ENCODE data around the gene AKT3.
"Not testable (repeated sequence)": the region's sequence is repeated elsewhere in the genome, so short reads cannot be mapped to it uniquely, and the experiment has no call there.

The AKT3 gene

GRCh38 chr1:243841507-243841906 is 8.5 kb downstream of the AKT3 start:
- DNase-seq (no peak), ATAC-seq (no peak)

- ATAC-seq (peak; percentile 94), DNase-seq (no peak)
These were observed 12.0 kb downstream of the AKT3 start for GRCh38 chr1:243837907-243838535.

- DNase-seq (no peak), ATAC-seq (no peak)
These were observed 15.9 kb downstream of the AKT3 start for GRCh38 chr1:243834130-243834529.

- ATAC-seq (peak; percentile 75), DNase-seq (no peak)
These were observed 18.6 kb downstream of the AKT3 start for GRCh38 chr1:243831463-243831862.

- DNase-seq, result no peak
- ATAC-seq, result no peak
These were observed 22.8 kb downstream of the AKT3 start for GRCh38 chr1:243827206-243827605.

- DNase-seq, ATAC-seq: not testable (repeated sequence)
These were observed 25.1 kb downstream of the AKT3 start for GRCh38 chr1:243824907-243825306.

- no peak for DNase-seq
- ATAC-seq, result no peak
These were observed 28.8 kb downstream of the AKT3 start for GRCh38 chr1:243821177-243821680.

GRCh38 chr1:243819438-243819839 is 30.6 kb downstream of the AKT3 start:
- ATAC-seq, result no peak
- no peak for DNase-seq

GRCh38 chr1:243818978-243819377 is 31.1 kb downstream of the AKT3 start:
- no peak for DNase-seq
- ATAC-seq, result no peak

GRCh38 chr1:243814718-243815117 is 35.3 kb downstream of the AKT3 start:
- ATAC-seq (no peak), DNase-seq (no peak)

GRCh38 chr1:243807346-243807745 is 42.7 kb downstream of the AKT3 start:
- ATAC-seq, DNase-seq: not testable (repeated sequence)

- ATAC-seq, result no peak
These were observed 43.7 kb downstream of the AKT3 start for GRCh38 chr1:243806310-243806709.

GRCh38 chr1:243802736-243803135 is 47.3 kb downstream of the AKT3 start:
- no peak for DNase-seq
- no peak for ATAC-seq

More at GRCh38 chr1:243806310-243806709, 43.7 kb downstream of the AKT3 start:
- DNase-seq, result no peak

GRCh38 chr1:243801378-243801777 is 48.7 kb downstream of the AKT3 start:
- ATAC-seq (no peak), DNase-seq (no peak)

- no peak for DNase-seq
- no peak for ATAC-seq
These were observed 50.1 kb downstream of the AKT3 start for GRCh38 chr1:243799908-243800307.

- ATAC-seq, result peak; percentile 78
- DNase-seq, result no peak
These were observed 51.3 kb downstream of the AKT3 start for GRCh38 chr1:243798726-243799125.

GRCh38 chr1:243796016-243796415 is 54.0 kb downstream of the AKT3 start:
- DNase-seq (no peak), ATAC-seq (no peak)

GRCh38 chr1:243793298-243793697 is 56.7 kb downstream of the AKT3 start:
- no peak for DNase-seq

GRCh38 chr1:243792891-243793290 is 57.2 kb downstream of the AKT3 start:
- no peak for ATAC-seq
- no peak for DNase-seq

More at GRCh38 chr1:243793298-243793697, 56.7 kb downstream of the AKT3 start:
- ATAC-seq, result no peak

GRCh38 chr1:243792401-243792800 is 57.6 kb downstream of the AKT3 start:
- ATAC-seq, result no peak
- DNase-seq, result no peak

GRCh38 chr1:243791586-243792267 is 58.3 kb downstream of the AKT3 start:
- DNase-seq (no peak), ATAC-seq (no peak)

- DNase-seq, result no peak
- ATAC-seq, result no peak
These were observed 59.6 kb downstream of the AKT3 start for GRCh38 chr1:243790404-243790803.

- no peak for ATAC-seq
These were observed 63.5 kb downstream of the AKT3 start for GRCh38 chr1:243786531-243786930.

GRCh38 chr1:243784506-243784905 is 65.5 kb downstream of the AKT3 start:
- DNase-seq (no peak), ATAC-seq (no peak)

More at GRCh38 chr1:243786531-243786930, 63.5 kb downstream of the AKT3 start:
- no peak for DNase-seq
